ENCODE measurements around the gene ZNF215.
A peak's percentile ranks its signal among the peaks of the same experiment; 100 is the strongest.

Gene ZNF215

GRCh38 chr11:6919698-6920097 lies 6.5 kb upstream of the ZNF215 start:
- no peak for DNase-seq (ENCODE audit: low read depth)
- in situ Hi-C loops (cut with HindIII; ENCODE audit: low sequenced_read_pairs): no loop called here
- no peak overlapping the region for H3K4me3 ChIP-seq (ENCODE audit: low read depth, low read length)
- TF ChIP-seq CTCF (IDR thresholded peaks at IDR 0.05; ENCODE audit: low read depth, low read length, missing control alignments): no peak

DNA sequence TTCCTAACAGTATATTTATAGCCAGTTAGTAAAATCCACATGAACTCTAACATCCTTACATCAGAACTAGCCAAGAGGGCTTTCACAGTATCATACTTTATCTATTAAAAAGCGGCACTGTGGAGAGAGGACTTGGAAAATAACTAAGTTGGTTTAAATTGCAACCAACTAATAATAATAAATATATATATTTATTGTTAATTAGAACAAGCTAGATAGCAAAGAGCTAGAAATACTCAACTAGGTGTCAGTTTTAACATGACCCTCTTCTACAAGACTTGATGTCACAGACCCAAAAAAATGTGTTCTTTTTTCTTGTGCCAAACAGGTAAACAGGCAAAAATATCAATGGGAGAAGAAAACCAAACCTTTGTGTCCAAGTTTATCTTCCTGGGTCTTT lies 5.5 kb upstream of the ZNF215 start, which contains the start of gene OR2D3:
Gene OR2D3 (plus strand): TSS at position 301 of the 400 bp plus-strand sequence. CDS start 0 bp downstream, at position 301.
- TF ChIP-seq CTCF (IDR thresholded peaks at IDR 0.05; ENCODE audit: low read depth, low read length, missing control alignments): no peak
- in situ Hi-C loops (cut with HindIII; ENCODE audit: low sequenced_read_pairs): no loop called here
- no peak within 1 kb of the TSS for H3K4me3 ChIP-seq (ENCODE audit: low read depth, low read length)
- no peak for DNase-seq (ENCODE audit: low read depth)

GRCh38 chr11:6925007-6925577 lies 1.1 kb upstream of the ZNF215 start:
- DNase-seq (ENCODE audit: low read depth): no peak
- no peak for TF ChIP-seq CTCF (IDR thresholded peaks at IDR 0.05; ENCODE audit: low read depth, low read length, missing control alignments)
- H3K4me3 ChIP-seq (ENCODE audit: low read depth, low read length): no peak overlapping the region
- in situ Hi-C loops (cut with HindIII; ENCODE audit: low sequenced_read_pairs): no loop called here

- no peak for TF ChIP-seq CTCF (IDR thresholded peaks at IDR 0.05; ENCODE audit: low read depth, low read length, missing control alignments)
- H3K4me3 ChIP-seq (ENCODE audit: low read depth, low read length): peak overlapping the region; percentile 87
- DNase-seq (ENCODE audit: low read depth): no peak
- in situ Hi-C loops (cut with HindIII; ENCODE audit: low sequenced_read_pairs): no loop called here
Measured at GRCh38 chr11:6925636-6926207, 504 bp upstream of the ZNF215 start.

DNA sequence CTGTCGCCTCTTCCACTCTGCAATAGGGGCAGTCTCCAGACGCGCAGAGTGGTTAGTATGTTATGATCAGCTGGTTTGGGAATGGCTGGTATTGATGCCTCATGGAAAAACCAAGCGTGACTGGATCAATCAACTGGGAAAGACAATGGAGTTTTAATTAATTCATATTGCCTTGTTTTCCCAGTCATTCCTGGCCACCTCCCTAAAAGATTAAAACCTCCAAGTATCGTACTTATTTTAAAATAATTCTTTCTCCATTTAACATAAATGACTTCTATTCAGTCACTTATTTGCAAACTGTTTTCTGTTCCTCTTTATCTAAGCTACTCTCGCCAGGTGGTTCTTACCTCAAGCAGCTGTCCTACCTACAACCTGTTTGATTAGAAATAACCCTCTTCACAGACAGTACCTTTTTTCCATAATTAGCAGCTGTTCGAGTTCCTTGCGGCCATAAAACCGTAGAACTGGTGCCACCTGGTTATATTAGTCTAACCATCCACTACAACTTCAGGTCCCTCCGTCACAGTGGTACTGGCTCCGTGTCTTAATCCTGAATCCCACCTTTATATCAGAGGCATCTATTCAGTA lies 898 bp downstream of the ZNF215 start:
- in situ Hi-C loops (cut with HindIII; ENCODE audit: low sequenced_read_pairs): no loop called here
- DNase-seq (ENCODE audit: low read depth): no peak
- no peak for TF ChIP-seq CTCF (IDR thresholded peaks at IDR 0.05; ENCODE audit: low read depth, low read length, missing control alignments)
- H3K4me3 ChIP-seq (ENCODE audit: low read depth, low read length): peak overlapping the region; percentile 87

DNA sequence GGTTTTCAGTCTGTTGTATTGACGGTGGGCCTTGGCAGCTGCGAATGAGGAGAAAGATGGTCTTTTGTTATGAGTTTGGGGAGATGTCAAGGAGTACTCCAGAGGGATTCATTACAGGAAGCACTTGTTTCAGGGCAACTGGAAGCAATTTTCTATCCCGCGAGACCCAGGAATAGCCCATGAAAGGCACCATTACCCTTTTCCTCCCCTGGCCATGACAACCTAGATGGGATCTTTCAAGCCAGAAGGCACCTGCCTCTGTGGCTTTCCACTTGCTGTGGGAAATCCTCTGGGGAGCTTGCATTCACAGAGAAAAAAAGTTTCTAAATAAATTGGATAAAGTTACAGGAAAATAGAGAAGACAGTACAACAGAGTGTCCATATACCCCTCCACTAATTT lies 2.7 kb downstream of the ZNF215 start:
- no peak for DNase-seq (ENCODE audit: low read depth)
- in situ Hi-C loops (cut with HindIII; ENCODE audit: low sequenced_read_pairs): no loop called here
- no peak for TF ChIP-seq CTCF (IDR thresholded peaks at IDR 0.05; ENCODE audit: low read depth, low read length, missing control alignments)
- H3K4me3 ChIP-seq (ENCODE audit: low read depth, low read length): no peak overlapping the region

All from astrocyte of the cerebellum (primary cell).